ENCODE measurements around the gene TMEM138.

TMEM138 gene

GRCh38 chr11:61406067-61406466, 43.9 kb downstream of the TMEM138 start:
- DNase-seq (ENCODE audit: low read depth in 3 of 3), result no peak

- no peak for DNase-seq (ENCODE audit: low read depth in 3 of 3)
Observed at GRCh38 chr11:61406991-61407728, 45.0 kb downstream of the TMEM138 start.

DNA sequence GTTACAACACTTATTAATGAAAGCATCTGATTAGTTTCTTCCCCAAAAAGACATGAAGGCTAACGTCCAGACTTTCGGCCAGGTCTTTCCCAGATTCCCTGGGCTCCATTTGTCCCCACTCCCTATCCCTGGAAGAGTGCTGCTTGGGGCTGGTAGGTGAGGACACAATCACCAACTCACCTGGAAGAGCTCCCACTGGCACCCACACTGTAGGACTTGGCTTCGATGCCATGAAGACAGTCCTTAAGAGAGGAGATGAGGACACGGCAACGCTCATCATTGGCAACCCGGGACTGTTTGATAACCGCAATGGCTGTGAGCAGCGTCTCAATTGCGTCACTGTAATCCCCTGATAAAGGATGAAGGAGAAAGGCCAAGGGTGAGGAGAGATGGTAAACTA, 49.4 kb downstream of the TMEM138 start:
- no peak for DNase-seq (ENCODE audit: low read depth in 3 of 3)

- no peak for DNase-seq (ENCODE audit: low read depth in 3 of 3)
Observed at GRCh38 chr11:61413496-61413895, 51.3 kb downstream of the TMEM138 start.

GRCh38 chr11:61414547-61414946, 52.4 kb downstream of the TMEM138 start:
- no peak for DNase-seq (ENCODE audit: low read depth in 3 of 3)

- no peak for DNase-seq (ENCODE audit: low read depth in 3 of 3)
Observed at GRCh38 chr11:61415381-61415780, 53.2 kb downstream of the TMEM138 start.

DNA sequence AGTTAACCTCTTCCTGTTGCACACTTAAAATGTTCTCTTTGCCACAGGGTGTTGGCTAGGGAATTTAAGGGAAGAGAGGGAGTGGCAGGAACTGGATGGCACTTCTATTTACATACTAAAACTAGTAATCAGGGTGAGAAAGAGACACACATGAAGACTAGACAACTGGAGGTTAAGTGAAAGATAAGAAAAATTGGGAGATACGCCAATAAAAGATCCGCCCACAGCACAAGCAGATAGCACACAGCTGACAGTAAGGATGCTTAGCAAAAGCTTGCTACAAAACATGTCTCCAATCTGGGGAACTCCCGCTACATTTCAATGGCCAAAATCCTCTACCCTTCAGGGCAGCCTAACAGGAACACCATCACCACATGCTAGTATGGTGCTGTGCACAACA, 54.8 kb downstream of the TMEM138 start:
- no peak for DNase-seq (ENCODE audit: low read depth in 3 of 3)

GRCh38 chr11:61417670-61418069, 55.5 kb downstream of the TMEM138 start:
- DNase-seq (ENCODE audit: low read depth in 3 of 3), result no peak

DNA sequence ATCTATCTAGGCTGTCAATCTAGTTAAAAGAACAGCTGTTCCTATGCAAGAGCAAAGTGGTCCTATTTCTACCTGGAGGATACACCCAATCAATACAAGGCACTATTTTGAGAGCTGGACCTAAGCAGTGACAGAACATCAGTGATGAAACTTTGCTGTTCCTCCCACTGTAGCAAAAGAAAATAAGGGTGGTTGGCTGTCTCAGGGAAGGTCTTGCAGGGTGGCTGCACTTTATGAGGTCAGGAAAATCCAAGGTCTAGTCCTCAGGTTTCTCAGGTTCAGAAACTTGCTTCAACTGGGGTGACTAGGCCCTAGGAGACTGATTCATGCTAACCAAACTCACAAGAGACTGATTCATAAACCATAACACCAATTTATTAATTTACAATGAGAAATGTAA, 56.0 kb downstream of the TMEM138 start:
- DNase-seq (ENCODE audit: low read depth in 3 of 3), result no peak
